ENCODE results near the gene MRPL2.

Gene MRPL2

GRCh38 chr6:43013843-43014433 is 45.3 kb downstream of the MRPL2 start, which contains the start of the genes KLHDC3 and MEA1:
Gene KLHDC3 (plus strand): TSS chr6:43014249. CDS start chr6:43017193, 2,944 bp downstream.
Gene MEA1 (minus strand): TSS chr6:43013946. CDS start chr6:43013813, 133 bp downstream.
- peaks cover 31 to 33% of the 10 kb centered on the region in 2 experiments for H3K4me1 ChIP-seq (ENCODE audit: control insufficient read depth in 1 of 2, insufficient read depth in 1 of 2, low read depth in 1 of 2, low read length in 1 of 2)

DNA sequence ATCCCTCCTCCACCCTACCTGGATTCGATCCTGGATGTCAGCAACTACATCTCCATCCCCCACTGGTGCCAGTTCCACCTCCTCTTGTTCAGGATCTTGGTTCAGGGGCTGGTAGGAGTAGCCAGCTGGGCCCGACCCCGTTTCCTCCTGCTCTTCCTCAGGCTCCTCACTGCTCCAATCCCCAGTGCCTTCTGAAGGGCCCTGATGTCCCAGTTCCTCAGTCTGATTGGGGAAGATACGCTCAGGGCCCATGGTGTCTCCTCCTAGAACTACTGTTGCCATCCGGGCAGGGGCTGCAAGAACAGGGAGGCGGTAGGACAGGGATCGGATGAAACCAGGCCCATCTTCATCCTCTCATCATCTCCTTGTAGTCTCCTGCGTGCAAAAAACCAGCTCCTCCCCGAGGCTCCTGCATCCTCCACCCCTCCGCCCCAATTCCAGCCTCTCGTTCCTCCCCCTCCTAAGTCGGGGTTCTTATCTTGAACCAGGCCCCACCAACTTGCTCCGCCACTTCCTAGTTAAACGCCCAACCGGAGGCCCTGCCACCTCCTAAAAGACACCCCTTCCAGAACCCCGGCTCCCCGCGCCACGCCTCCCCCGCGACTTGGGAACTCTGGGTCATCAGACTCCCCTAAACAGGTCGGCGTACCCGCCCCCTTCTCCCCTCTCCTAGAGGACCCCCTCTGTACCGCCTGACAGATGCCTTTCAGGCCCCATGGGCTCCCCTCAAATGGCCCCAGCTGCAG is 46.0 kb downstream of the MRPL2 start:
- Histone ChIP-seq H3K27me3 (no peaks in the 10 kb centered on the region), H3K9me3 (no peaks in the 10 kb centered on the region), H3K27ac (peak overlapping the region; percentile 82), H3K4me3 (ENCODE audit: low read depth in 1 of 2, low read length in 1 of 2) (peak overlapping the region; percentile 79 to 86), H3K36me3 (peaks cover 54% of the 10 kb centered on the region), H3K4me1 (ENCODE audit: control insufficient read depth in 1 of 2, insufficient read depth in 1 of 2, low read depth in 1 of 2, low read length in 1 of 2) (peaks cover 31 to 33% of the 10 kb centered on the region in 2 experiments)
- TF ChIP-seq CTCF (IDR thresholded peaks at IDR 0.05): no peak

More at GRCh38 chr6:43013843-43014433, 45.3 kb downstream of the MRPL2 start, which contains the start of the genes KLHDC3 and MEA1:
- peaks cover 54% of the 10 kb centered on the region for H3K36me3 ChIP-seq
- TF ChIP-seq CTCF (IDR thresholded peaks at IDR 0.05): no peak
- H3K27ac ChIP-seq: peak within 1 kb of the TSS; percentile 82
- H3K4me3 ChIP-seq (ENCODE audit: low read depth in 1 of 2, low read length in 1 of 2): peak within 1 kb of the TSS; percentile 79 to 86
- no peaks in the 10 kb centered on the region for H3K9me3 ChIP-seq
- H3K27me3 ChIP-seq: no peaks in the 10 kb centered on the region

- Histone ChIP-seq H3K36me3 (peaks cover 54% of the 10 kb centered on the region), H3K4me1 (ENCODE audit: control insufficient read depth in 1 of 2, insufficient read depth in 1 of 2, low read depth in 1 of 2, low read length in 1 of 2) (peaks cover 31 to 33% of the 10 kb centered on the region in 2 experiments), H3K27ac (peak overlapping the region; percentile 82), H3K9me3 (no peaks in the 10 kb centered on the region), H3K27me3 (no peaks in the 10 kb centered on the region), H3K4me3 (ENCODE audit: low read depth in 1 of 2, low read length in 1 of 2) (no peak overlapping the region)
- no peak for TF ChIP-seq CTCF (IDR thresholded peaks at IDR 0.05)
Observed at GRCh38 chr6:43012364-43012763, 46.9 kb downstream of the MRPL2 start.

DNA sequence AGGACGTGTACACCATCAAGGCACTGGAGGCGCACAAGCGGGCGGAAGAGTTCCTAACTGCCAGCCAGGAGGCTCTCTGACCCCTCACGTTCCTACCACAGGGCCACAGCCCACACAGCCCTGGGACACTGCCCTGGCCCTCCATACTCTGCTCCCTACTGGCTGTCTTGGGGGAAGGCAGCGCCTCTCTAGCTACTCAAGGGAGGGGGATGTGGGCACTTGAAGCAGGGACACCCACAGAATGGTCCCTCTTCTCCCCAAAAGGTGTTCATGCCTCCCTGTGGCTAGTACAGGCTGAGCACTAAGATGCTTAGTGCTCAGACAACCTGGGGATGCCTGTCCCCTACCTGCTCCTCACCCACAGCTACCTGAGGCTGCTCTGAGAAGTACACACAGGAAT is 48.0 kb downstream of the MRPL2 start:
- Histone ChIP-seq H3K27ac (no peak overlapping the region), H3K9me3 (no peaks in the 10 kb centered on the region), H3K4me1 (ENCODE audit: control insufficient read depth in 1 of 2, insufficient read depth in 1 of 2, low read depth in 1 of 2, low read length in 1 of 2) (peaks cover 28 to 29% of the 10 kb centered on the region in 2 experiments), H3K36me3 (peaks cover 62% of the 10 kb centered on the region), H3K27me3 (no peaks in the 10 kb centered on the region), H3K4me3 (ENCODE audit: low read depth in 1 of 2, low read length in 1 of 2) (no peak overlapping the region)
- no peak for TF ChIP-seq CTCF (IDR thresholded peaks at IDR 0.05)

DNA sequence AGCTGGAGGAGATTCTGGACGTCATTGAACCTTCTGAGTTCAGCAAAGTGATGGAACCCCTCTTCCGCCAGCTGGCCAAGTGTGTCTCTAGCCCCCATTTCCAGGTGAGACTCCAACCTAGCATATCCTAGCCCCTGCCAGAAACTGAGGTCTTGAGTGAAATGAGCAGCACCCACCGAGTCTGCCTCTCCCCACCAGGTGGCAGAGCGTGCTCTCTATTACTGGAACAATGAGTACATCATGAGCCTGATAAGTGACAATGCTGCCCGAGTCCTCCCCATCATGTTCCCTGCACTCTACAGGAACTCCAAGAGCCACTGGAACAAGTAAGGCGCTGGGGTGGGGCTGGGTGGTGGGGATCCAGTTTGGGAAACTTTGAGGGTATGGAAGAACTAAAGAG is 50.1 kb downstream of the MRPL2 start:
- Histone ChIP-seq H3K4me3 (ENCODE audit: low read depth in 1 of 2, low read length in 1 of 2) (no peak overlapping the region), H3K4me1 (ENCODE audit: control insufficient read depth in 1 of 2, insufficient read depth in 1 of 2, low read depth in 1 of 2, low read length in 1 of 2) (peaks cover 10 to 13% of the 10 kb centered on the region in 2 experiments), H3K27me3 (no peaks in the 10 kb centered on the region), H3K27ac (no peak overlapping the region), H3K9me3 (no peaks in the 10 kb centered on the region), H3K36me3 (peaks cover 64% of the 10 kb centered on the region)
- no peak for TF ChIP-seq CTCF (IDR thresholded peaks at IDR 0.05)
